ENCODE results near the gene NUCB2.
A peak's percentile ranks its signal among the peaks of the same experiment; 100 is the strongest.

The NUCB2 gene

DNA sequence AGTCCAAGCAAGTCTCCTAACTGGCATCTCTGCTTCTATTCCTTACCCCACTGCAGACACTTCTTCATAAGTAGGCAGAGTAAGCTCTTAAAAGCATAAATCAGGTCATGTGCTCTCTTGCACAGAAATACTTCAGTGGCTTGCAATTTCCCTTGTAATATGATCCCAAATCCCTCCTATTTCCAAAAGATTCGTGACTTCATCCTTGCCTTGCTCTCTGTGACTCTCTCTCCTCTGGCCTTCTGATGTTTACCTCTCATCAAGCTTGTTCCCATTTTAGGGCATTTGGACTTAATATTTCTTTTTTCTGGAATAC, 37.7 kb downstream of the NUCB2 start:
- TF ChIP-seq, protein P1, sequence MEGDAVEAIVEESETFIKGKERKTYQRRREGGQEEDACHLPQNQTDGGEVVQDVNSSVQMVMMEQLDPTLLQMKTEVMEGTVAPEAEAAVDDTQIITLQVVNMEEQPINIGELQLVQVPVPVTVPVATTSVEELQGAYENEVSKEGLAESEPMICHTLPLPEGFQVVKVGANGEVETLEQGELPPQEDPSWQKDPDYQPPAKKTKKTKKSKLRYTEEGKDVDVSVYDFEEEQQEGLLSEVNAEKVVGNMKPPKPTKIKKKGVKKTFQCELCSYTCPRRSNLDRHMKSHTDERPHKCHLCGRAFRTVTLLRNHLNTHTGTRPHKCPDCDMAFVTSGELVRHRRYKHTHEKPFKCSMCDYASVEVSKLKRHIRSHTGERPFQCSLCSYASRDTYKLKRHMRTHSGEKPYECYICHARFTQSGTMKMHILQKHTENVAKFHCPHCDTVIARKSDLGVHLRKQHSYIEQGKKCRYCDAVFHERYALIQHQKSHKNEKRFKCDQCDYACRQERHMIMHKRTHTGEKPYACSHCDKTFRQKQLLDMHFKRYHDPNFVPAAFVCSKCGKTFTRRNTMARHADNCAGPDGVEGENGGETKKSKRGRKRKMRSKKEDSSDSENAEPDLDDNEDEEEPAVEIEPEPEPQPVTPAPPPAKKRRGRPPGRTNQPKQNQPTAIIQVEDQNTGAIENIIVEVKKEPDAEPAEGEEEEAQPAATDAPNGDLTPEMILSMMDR (conservative IDR thresholded peaks at IDR 0.05) = no peak
- H3K27ac ChIP-seq = no peak overlapping the region

DNA sequence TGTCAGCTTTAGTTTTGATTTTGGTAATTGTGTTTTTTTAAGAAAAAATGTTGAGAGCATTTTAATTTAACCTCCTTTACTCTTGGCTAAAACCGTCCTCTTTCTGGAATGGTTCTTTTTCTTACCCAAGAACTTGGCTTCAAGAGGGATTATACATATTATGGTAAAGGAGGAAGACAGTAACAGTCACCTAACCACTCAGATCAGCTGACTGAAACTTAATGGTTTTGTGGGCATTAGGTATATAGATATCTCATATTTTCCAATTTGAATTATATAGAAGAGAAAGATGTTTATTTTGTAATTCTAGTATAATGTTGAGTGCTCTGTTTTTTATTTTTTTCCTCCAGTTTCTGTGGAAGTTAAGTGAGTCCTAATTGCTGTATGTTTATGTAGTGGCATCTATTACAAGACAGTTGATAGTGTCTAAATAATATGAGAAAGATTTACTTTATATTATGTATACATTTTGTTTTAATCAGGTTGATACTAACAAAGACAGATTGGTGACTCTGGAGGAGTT, 38.4 kb downstream of the NUCB2 start:
- TF ChIP-seq, protein P1 (conservative IDR thresholded peaks at IDR 0.05) = no peak
- H3K27ac ChIP-seq = no peak overlapping the region

DNA sequence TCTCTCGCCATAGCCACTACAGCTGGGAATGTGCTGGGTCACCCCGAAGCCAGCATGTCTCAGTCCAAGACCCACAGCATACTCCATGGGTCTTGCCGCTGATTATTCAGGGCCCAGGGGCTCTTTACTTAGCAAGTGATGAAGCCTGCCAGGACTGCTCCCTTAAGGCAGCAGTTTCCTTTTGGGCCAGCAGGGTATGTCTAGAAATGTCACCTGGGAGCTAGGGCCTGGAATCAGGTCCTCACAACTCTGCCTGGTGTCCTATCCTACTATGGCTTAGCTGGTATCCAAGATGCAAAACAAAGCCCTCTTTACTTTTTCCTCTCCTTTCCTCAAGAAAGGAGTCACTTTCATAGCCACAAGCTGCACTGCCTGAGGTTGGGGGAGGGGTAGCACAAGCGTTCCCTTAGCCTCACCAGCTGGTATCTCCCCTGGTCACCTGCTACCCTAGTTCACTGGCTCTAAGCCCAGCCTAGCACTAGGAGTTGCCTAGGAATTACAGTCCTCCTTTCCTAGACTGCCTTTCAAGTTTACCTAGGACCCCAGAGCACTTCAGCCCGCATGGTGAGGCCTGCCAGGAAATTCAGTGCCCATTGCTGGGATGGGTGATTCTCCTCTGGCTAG, 52.4 kb downstream of the NUCB2 start:
- peak overlapping the region; percentile 37; the same call in 1 of the 2 replicates for H3K27ac ChIP-seq
- TF ChIP-seq, protein P1 (conservative IDR thresholded peaks at IDR 0.05) = no peak

DNA sequence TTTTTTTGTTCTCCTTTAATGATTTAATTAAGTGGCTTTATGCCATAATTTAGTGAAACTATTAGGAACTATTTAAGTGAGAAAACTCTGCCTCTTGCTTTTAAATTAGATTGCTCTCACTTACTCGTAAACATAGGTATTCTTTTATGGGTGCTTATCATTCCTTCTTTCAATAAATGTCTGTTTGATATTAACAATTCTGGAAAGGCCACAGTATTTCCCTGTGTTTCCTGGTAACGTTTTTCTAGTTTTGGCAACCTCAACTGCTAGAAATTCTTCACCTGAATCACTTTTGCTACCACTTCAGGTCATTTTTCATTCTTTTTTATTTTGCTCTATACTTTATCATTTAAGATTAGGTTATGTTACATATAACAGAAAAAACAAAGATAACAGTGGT, 55.1 kb downstream of the NUCB2 start:
- peak overlapping the region; percentile 37; the same call in 1 of the 2 replicates for H3K27ac ChIP-seq
- TF ChIP-seq, protein P1 (conservative IDR thresholded peaks at IDR 0.05) = no peak

DNA sequence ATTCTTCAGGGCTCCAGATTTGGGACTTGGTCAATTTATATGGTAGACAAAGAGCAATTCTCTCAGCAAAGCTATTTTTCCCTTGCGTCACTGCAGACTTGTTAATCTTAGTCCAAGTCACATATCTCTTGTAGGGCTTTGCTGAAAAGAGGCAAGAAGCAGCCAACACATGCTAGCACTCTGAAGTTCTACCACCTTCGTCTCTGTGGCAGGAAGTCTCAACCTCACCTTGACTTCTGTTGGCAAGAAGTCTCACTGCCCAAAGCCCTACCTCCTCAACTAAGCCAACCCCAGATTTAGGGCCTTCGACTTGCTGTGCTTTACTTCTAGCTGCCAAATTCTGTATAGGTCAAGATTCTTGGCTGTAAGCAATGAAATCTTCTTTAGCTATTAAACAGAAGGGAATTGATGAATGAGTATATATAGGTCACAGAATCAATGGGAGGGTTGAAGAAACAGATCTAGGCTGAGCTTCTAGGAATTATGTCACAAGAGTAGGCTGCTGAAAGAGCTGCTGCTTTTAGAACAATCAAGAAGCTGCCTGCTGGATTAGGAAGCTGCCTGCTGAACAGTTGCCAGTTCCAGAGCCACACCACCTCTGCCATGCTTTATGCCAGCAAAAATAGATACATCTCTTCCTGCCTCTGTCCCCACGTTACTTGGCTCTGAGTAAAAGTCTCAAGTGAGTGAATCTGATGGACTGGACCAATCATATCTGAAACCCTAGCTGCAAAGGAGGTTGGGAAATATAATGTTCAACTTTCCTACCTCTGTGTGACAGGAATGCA, 57.5 kb downstream of the NUCB2 start:
- TF ChIP-seq, protein P1 (conservative IDR thresholded peaks at IDR 0.05) = no peak
- H3K27ac ChIP-seq = no peak overlapping the region

DNA sequence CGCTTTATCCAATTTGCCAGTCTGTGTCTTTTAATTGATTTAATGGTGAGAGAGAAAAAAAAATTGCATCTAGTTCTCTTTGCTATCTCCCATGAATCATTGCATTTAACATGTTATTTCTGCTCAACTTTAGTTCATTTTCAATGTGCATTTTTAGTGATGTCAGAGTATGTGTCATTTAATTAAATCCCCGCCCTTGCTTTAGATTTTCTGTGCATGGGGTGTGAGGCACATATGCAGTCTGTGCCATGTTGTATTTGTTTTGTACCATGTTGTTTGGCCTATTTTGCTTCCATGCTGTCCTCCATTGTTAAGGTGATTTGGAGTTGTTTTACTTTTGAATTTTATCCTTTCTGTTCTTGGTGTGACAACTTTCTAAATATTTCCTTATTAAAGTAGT, 66.7 kb downstream of the NUCB2 start:
- H3K27ac ChIP-seq = no peak overlapping the region
- TF ChIP-seq, protein P1 (conservative IDR thresholded peaks at IDR 0.05) = no peak

DNA sequence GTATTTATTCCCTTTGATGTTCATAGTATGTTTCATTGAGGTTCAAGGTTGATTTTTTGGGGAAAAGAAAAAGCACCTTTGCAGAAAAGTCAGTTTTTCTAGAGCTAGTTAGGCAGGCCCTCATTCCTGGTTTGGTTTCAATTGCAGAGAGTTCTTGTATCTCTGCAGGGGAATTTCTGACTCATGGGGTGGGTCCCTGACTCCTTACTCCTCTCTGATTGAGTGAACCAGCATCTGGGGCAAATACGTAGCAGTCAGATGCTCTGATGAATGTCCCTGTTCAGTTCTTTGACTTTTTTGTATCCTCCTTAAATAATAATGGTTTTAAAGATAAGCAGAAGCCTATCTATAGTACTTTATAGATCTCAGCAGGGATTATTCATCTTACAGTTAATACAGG, 67.4 kb downstream of the NUCB2 start:
- TF ChIP-seq, protein P1 (conservative IDR thresholded peaks at IDR 0.05) = no peak
- H3K27ac ChIP-seq = no peak overlapping the region

Measured in VCaP (cell line).